ENCODE measurements around the gene ATOSA.
A peak's percentile ranks its signal among the peaks of the same experiment; 100 is the strongest.

ATOSA gene, protein sequence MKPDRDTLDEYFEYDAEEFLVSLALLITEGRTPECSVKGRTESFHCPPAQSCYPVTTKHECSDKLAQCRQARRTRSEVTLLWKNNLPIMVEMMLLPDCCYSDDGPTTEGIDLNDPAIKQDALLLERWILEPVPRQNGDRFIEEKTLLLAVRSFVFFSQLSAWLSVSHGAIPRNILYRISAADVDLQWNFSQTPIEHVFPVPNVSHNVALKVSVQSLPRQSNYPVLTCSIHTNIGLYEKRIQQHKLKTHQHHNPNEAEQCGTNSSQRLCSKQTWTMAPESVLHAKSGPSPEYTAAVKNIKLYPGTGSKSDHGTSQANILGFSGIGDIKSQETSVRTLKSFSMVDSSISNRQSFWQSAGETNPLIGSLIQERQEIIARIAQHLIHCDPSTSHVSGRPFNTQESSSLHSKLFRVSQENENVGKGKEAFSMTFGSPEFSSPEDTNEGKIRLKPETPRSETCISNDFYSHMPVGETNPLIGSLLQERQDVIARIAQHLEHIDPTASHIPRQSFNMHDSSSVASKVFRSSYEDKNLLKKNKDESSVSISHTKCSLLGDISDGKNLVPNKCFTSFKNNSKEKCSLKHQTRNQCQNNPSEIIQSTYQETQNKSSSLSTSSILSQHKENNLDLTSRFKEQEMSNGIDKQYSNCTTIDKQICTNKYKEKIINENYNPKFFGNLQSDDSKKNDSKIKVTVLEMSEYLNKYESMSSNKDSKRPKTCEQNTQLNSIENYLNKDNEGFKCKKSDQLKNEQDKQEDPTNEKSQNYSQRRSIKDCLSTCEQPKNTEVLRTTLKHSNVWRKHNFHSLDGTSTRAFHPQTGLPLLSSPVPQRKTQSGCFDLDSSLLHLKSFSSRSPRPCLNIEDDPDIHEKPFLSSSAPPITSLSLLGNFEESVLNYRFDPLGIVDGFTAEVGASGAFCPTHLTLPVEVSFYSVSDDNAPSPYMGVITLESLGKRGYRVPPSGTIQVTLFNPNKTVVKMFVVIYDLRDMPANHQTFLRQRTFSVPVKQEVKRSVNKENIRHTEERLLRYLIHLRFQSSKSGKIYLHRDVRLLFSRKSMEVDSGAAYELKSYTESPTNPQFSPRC

DNA sequence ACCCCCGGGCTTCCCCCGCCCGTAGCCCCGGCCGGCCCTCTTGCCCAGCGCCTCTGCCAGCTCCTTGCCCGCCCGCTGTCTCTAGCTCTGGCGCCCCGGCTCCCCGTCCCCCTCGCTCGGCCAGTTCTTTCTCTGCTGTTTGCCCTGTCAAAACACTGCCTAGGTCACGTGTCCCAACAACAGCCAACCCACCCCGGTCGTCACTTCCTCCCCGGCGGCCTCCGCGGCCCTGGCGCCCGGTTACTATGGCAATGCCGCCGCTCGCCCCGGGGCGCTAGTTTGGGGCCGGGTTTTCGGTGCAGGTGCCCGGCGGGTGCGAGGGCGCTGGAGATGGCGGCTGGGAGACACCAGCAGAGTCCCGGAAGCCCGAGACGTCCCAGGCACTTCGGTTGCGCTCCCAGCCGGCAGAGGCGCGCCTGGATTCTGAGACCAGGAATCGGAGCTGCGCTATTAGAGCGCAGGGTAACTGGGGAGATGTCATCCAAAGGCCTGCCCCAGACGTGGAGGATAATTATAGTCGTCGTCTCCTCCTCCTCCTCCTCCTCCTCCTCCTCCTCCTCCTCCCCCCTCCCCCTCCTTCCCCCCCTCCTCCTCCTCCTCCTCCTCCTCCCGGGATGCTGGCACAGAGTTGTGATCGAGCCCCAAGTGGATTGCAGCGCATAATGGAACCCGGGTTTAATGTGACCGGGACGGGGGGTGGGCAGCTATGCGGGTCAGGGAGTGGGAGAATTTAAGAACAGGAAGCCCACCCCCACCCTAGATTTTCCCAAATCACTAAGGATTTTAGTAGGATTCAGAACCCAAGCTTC is at the start of gene ATOSA:
Gene ATOSA (minus strand): TSS at position 157 of the 809 bp plus-strand sequence. CDS start 1,367 bp downstream, outside the sequence.
- ATAC-seq (replicated peaks) (peak; percentile 85 to 87), DNase-seq (peak; percentile 90)
- H3K4me1 Mint-ChIP-seq: peaks cover 24 to 70% of the 10 kb centered on the region in 2 donors
- no peaks in the 10 kb centered on the region for H3K27me3 Mint-ChIP-seq
- H3K36me3 Mint-ChIP-seq: peaks cover 13 to 19% of the 10 kb centered on the region in 2 donors
- peaks cover 0 to 1% of the 10 kb centered on the region in 2 donors for H3K9me3 Mint-ChIP-seq
- peak within 1 kb of the TSS; percentile 96 for H3K27ac Mint-ChIP-seq
- H3K4me3 Mint-ChIP-seq: peak within 1 kb of the TSS; percentile 90 to 94

DNA sequence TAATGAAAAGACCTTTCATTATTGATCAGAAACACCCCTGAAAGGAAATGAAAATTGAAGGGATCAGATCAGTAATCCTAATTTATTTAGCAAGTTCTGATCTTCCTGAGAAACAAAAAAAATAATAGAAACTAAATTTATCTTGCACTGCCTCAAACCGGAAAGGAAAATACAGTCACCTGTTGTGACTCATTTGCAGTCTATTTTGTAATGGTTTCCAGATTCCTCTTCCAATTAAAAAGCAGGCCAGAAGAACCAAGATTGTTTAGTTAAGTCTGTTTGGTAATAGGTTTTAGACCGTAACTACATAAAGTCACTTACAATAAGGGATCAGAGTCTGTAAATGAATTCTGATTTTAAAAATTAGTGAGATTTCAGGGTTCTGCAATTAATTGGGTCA is 49.7 kb upstream of the ATOSA start:
- H3K4me3 Mint-ChIP-seq: no peak overlapping the region
- no peak for ATAC-seq (replicated peaks)
- no peaks in the 10 kb centered on the region for H3K9me3 Mint-ChIP-seq
- no peaks in the 10 kb centered on the region for H3K27me3 Mint-ChIP-seq
- no peak for DNase-seq
- H3K36me3 Mint-ChIP-seq: no peaks in the 10 kb centered on the region
- no peak overlapping the region for H3K27ac Mint-ChIP-seq
- H3K4me1 Mint-ChIP-seq: peaks cover 21 to 38% of the 10 kb centered on the region in 2 donors

DNA sequence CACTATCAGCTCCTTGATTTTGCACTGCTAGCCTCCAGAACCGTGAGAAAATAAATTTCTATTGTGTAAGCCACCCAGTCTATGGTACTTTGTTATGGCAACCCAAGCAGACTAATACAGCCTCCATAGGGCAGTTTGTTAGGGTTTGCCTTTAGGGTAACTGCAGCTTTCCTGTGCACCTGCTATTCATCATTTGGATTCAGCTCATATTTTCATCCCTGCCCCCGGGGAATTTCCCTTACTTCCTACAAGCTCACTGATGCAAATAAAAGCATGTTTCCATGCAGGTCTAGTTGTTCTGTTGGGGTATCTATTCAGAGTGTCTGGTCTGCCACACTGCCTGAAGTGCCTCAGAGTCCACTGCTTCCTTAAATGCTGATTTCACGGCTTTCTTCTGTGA is 48.6 kb upstream of the ATOSA start:
- H3K4me1 Mint-ChIP-seq: peaks cover 16 to 29% of the 10 kb centered on the region in 2 donors
- no peak overlapping the region for H3K4me3 Mint-ChIP-seq
- peak in 1 of 2 donors; percentile 43 for ATAC-seq (replicated peaks)
- H3K27me3 Mint-ChIP-seq: no peaks in the 10 kb centered on the region
- H3K9me3 Mint-ChIP-seq: no peaks in the 10 kb centered on the region
- no peaks in the 10 kb centered on the region for H3K36me3 Mint-ChIP-seq
- no peak for DNase-seq
- peak overlapping the region; percentile 22 for H3K27ac Mint-ChIP-seq

DNA sequence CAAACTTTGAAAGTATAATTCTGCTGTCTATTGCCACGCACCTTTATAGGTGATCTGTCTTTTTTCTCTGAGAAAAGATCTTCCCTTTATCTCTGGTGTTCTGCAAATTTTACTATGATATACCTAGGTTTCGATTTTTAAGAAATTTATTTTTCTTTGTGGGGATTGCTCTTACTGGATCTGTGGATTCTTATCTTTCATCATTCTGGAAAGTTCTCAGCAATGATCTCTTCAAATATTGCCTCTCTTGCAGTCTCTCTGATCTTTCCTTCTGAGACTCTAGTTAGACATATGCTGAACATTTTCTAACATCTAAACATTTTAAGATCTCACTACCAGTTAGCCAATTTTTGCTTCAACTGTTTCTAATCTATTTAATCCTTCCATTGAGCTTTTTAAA is 47.0 kb upstream of the ATOSA start:
- Mint-ChIP-seq H3K4me1 (peaks cover 14 to 29% of the 10 kb centered on the region in 2 donors), H3K27ac (no peak overlapping the region), H3K27me3 (no peaks in the 10 kb centered on the region), H3K9me3 (no peaks in the 10 kb centered on the region), H3K36me3 (no peaks in the 10 kb centered on the region), H3K4me3 (no peak overlapping the region)
- no peak for ATAC-seq (replicated peaks)
- no peak for DNase-seq

DNA sequence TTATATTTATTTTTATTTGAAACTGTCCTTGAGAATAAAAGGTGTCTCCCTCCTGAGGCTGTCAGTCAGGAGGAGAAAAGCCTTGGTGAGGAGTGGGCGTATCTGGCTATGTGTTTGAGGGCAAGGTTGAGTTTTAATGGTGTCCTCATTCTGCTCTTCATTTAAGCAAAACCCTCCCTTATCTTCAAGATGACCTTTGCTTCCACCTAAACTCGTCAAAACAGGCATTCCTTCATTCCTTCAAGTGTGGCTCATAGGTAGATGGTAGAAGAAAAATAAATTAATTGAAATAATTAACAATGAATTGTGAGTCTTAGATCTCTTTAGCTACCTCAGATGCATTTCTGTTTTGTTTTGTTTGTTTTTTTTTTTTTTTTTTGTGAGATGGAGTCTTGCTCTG is 39.4 kb upstream of the ATOSA start:
- Mint-ChIP-seq H3K9me3 (no peaks in the 10 kb centered on the region), H3K36me3 (no peaks in the 10 kb centered on the region), H3K27ac (no peak overlapping the region), H3K27me3 (no peaks in the 10 kb centered on the region), H3K4me3 (no peak overlapping the region), H3K4me1 (peaks cover 7 to 9% of the 10 kb centered on the region in 2 donors)
- ATAC-seq (replicated peaks): no peak
- DNase-seq: no peak

DNA sequence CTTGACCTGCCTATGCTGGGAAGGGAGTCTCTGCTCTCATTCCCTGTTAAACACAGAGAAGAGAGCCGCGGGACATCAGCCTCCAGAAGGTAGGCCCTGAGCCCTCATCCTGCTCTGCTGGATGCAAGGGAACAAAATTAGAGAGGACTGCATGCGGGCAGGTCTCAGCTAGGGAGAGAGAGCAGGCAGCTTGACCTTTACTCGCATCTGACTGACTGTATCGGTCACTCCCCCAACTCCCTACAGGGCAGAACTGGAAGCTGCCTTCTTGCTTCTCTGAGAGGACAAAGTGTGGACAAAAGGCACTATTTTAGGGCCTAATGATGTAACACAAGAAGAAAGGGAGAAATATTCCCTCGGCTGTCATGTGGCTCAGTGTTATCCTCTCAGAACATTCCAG is 38.7 kb upstream of the ATOSA start:
- Mint-ChIP-seq H3K27ac (no peak overlapping the region), H3K4me1 (peaks cover 7 to 9% of the 10 kb centered on the region in 2 donors), H3K4me3 (no peak overlapping the region), H3K36me3 (no peaks in the 10 kb centered on the region), H3K9me3 (no peaks in the 10 kb centered on the region), H3K27me3 (no peaks in the 10 kb centered on the region)
- no peak for DNase-seq
- no peak for ATAC-seq (replicated peaks)

DNA sequence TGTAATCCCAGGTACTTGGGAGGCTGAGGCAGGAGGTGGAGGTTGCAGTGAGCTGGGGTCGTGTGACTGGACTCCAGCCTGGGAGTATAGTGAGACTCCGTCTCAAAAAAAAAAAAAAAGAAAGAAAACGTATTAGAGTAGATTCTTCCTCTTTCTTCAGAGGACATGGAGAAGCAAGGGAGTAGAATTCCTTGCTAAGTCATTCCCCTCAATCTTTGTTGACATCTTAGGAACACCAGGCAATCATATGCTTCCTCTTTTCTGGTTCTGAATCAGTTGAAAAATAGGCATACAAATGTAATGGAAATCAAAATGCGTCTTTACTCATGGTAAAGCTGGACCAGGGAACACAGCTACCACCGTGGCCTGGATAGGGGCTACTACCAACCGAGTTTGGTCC is 38.3 kb upstream of the ATOSA start:
- Mint-ChIP-seq H3K27ac (no peak overlapping the region), H3K4me1 (peaks cover 7 to 9% of the 10 kb centered on the region in 2 donors), H3K36me3 (no peaks in the 10 kb centered on the region), H3K27me3 (no peaks in the 10 kb centered on the region), H3K9me3 (no peaks in the 10 kb centered on the region), H3K4me3 (no peak overlapping the region)
- DNase-seq: no peak
- ATAC-seq (replicated peaks): no peak

DNA sequence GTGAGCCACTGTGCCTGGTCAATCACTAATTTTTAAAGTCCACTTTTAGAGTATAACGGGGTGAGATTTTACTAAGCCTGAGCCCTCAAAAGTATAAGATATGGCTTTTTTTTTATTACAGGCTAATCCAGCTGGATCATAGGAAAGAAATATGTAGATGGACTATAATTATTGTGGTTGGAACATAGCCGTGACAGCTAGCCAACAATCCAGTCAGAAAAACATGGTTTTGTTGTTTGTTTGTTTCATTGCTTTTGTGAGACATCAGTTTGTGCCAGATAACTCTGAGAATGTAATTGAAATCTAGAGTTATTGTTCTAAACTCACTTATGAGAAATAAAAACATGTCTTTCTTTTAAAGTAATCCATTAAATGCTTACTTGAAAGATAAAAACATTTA is 37.3 kb upstream of the ATOSA start:
- DNase-seq (no peak), ATAC-seq (replicated peaks) (no peak)
- Mint-ChIP-seq H3K27ac (no peak overlapping the region), H3K36me3 (no peaks in the 10 kb centered on the region), H3K4me1 (peaks cover 7 to 9% of the 10 kb centered on the region in 2 donors), H3K4me3 (no peak overlapping the region), H3K27me3 (no peaks in the 10 kb centered on the region), H3K9me3 (no peaks in the 10 kb centered on the region)

DNA sequence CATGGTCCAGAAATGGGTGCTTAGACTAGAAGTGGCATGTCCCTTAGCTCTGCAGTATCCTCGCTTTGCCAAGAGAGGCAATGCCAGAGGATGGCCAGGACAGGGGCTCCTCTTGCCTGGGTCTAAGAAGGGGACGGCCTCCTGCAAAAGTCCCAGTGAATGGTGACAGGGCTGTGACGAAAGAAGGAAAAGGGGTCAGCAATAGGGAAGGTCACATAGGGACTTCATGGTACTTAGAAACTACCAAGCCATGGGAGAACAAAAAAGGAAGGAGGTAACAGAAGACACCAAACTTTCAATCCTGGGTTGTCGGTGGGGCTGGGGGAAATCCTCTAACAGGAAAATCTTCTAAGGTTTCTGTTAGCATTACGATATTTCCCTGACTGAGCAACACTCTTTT is 36.2 kb upstream of the ATOSA start:
- no peak for DNase-seq
- H3K4me1 Mint-ChIP-seq: peaks cover 11 to 13% of the 10 kb centered on the region in 2 donors
- no peak for ATAC-seq (replicated peaks)
- no peak overlapping the region for H3K27ac Mint-ChIP-seq
- no peaks in the 10 kb centered on the region for H3K27me3 Mint-ChIP-seq
- H3K9me3 Mint-ChIP-seq: no peaks in the 10 kb centered on the region
- no peaks in the 10 kb centered on the region for H3K36me3 Mint-ChIP-seq
- H3K4me3 Mint-ChIP-seq: no peak overlapping the region

DNA sequence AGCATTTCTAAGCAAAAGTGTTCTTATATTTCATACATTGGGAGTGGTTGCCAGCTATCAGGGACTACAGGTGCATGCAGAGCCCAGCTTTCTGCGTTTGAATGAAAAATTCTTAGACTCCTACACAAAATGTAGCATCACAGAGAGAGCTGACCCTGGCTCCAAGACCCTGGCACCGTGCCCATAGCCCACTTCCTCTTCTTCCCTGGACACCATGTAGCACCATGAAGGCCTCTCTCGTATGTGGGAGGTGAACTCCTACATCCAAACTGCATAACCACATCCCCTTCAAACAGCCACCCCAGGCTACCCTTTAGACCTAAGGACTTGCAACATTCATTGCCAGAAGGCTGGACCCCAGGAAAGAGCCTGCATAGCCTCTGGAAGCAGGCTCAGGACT is 35.8 kb upstream of the ATOSA start:
- no peak overlapping the region for H3K27ac Mint-ChIP-seq
- H3K4me1 Mint-ChIP-seq: peaks cover 15 to 17% of the 10 kb centered on the region in 2 donors
- H3K27me3 Mint-ChIP-seq: no peaks in the 10 kb centered on the region
- no peak overlapping the region for H3K4me3 Mint-ChIP-seq
- H3K9me3 Mint-ChIP-seq: no peaks in the 10 kb centered on the region
- no peaks in the 10 kb centered on the region for H3K36me3 Mint-ChIP-seq
- DNase-seq (no peak), ATAC-seq (replicated peaks) (peak; percentile 47 to 52)

DNA sequence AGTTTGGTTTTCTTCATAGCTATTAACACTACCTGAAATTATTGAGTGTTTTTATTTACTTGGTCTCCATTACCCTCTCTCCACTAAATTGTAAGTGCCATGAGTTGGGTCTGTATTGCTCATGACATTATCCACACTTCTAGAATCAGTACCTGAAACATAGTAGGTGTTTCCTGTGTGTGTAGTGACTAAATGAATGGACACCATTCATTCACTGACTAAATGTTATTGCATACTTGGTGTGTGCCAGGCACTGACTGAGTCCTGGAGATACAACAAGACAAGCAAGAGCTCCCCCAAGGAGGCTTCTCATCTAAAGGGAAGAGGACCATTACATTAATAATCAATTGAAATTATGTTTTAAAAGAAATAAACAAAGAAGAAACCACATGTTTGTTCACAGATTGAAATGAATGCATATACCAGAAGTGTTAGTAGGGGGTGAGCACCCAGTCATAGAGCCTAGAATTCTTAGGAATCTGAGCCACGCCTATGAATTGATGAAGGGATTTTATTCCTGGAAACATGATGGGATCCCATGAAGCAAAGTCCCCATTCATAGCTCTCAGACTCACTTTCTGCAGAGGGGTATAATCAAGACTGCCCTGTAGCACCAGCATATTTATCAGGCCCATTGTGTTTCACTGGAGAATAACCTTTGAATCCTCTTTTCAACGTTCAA is 31.7 kb upstream of the ATOSA start:
- ATAC-seq (replicated peaks): peak in 1 of 2 donors; percentile 7
- H3K4me3 Mint-ChIP-seq: no peak overlapping the region
- H3K9me3 Mint-ChIP-seq: no peaks in the 10 kb centered on the region
- no peaks in the 10 kb centered on the region for H3K36me3 Mint-ChIP-seq
- no peaks in the 10 kb centered on the region for H3K27me3 Mint-ChIP-seq
- H3K27ac Mint-ChIP-seq: peak overlapping the region; percentile 88
- no peak for DNase-seq
- H3K4me1 Mint-ChIP-seq: peaks cover 29 to 57% of the 10 kb centered on the region in 2 donors

DNA sequence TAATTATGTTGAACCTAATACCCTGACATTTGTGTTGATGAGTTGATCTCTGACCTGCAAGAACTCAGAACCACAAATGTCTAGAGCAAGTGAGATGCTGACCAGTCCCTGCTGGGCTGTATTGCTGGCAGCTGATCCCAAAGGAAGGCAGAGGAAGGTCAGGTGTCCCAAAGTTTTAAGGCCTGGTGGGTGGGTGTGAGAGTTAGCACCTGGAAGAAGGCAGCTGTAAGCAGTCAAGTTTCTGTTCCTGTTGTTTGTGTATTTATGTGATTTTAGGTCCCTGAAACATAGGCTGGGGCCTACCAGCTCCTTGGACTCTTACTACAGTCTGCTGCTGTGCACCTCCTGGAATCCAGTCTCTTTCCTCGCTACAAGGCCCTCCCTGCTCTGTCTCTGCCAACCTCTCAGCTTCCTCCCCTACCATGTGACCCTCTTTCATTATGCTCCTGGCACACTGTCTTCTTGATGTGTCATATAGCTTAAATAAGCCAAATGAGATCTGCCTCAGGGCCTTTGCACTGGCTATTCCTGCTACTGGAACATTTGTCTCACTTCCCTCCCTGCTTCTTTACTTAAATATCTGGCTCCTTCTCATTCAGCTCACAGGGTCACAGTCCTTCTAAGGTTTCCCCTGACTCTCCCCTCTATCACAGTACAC is 31.0 kb upstream of the ATOSA start:
- Mint-ChIP-seq H3K4me3 (peak overlapping the region in 1 of 2 donors; percentile 9), H3K27ac (peak overlapping the region; percentile 88), H3K36me3 (no peaks in the 10 kb centered on the region), H3K9me3 (no peaks in the 10 kb centered on the region), H3K27me3 (no peaks in the 10 kb centered on the region), H3K4me1 (peaks cover 27 to 52% of the 10 kb centered on the region in 2 donors)
- ATAC-seq (replicated peaks) (peak; percentile 59 to 71), DNase-seq (no peak)
